SK-N-SH treated with all-trans-retinoic acid at 6 μM for 48 hours (cell line): ENCODE results near the gene ART5.

ENCODE experiments used
- ARNTL ChIP-seq: fragments of 450-650 bp; formaldehyde crosslinking; IDR thresholded peaks from 2 replicates; pipeline ENCODE4 v1.5.0; 2020; ENCODE audit warnings: low read depth, mild to moderate bottlenecking, moderate library complexity, borderline replicate concordance
- OSR1 ChIP-seq: fragments of 250-450 bp; sonication (Bioruptor Pico); IDR thresholded peaks from 2 replicates; pipeline ENCODE4 v1.8.0; 2022; ENCODE audit warnings: moderate library complexity, mild to moderate bottlenecking, inconsistent platforms
- PPARA ChIP-seq: fragments of 250-450 bp; sonication (Bioruptor Pico); IDR thresholded peaks from 2 replicates; pipeline ENCODE4 v1.5.0; 2020; ENCODE audit warnings: mild to moderate bottlenecking, borderline replicate concordance
- RARB ChIP-seq: fragments of 250-450 bp; sonication (Bioruptor Pico); IDR thresholded peaks from 2 replicates; pipeline ENCODE4 v1.8.0; 2021; ENCODE audit warnings: mild to moderate bottlenecking, moderate library complexity
- SNAI2 ChIP-seq: fragments of 250-450 bp; sonication (Bioruptor Pico); IDR thresholded peaks from 2 replicates; pipeline ENCODE4 v1.5.0; 2020; ENCODE audit warnings: mild to moderate bottlenecking, moderate library complexity
- TCF4 ChIP-seq: fragments of 250-450 bp; sonication (Bioruptor Pico); IDR thresholded peaks from 2 replicates; pipeline ENCODE4 v1.8.0; 2021; ENCODE audit warnings: mild to moderate bottlenecking, moderate library complexity, borderline replicate concordance
- ZFP3 ChIP-seq: fragments of 250-450 bp; sonication (Bioruptor Pico); IDR thresholded peaks from 2 replicates; pipeline ENCODE4 v1.5.0; 2020; ENCODE audit warnings: mild to moderate bottlenecking, moderate library complexity
- ZFP30 ChIP-seq: fragments of 450-650 bp; formaldehyde crosslinking; IDR thresholded peaks from 2 replicates; pipeline ENCODE4 v1.5.0; 2022; ENCODE audit warnings: mild to moderate bottlenecking, moderate library complexity
- ZNF70 ChIP-seq: fragments of 450-650 bp; formaldehyde crosslinking; IDR thresholded peaks from 2 replicates; pipeline ENCODE4 v1.5.0; 2020; ENCODE audit warnings: mild to moderate bottlenecking, moderate library complexity
- TF ChIP-seq, protein P1 (sequence below): fragments of 250-450 bp; sonication (Bioruptor Pico); IDR thresholded peaks from 2 replicates; pipeline ENCODE4 v1.5.1; 2020; ENCODE audit warnings: low read depth, mild to moderate bottlenecking, moderate library complexity
- TF ChIP-seq, protein P2 (sequence below): fragments of 250-450 bp; sonication (Bioruptor Pico); IDR thresholded peaks from 2 replicates; pipeline ENCODE4 v1.8.0; 2020; ENCODE audit warnings: mild to moderate bottlenecking, moderate library complexity, borderline replicate concordance
- TF ChIP-seq, protein P3 (sequence below): fragments of 250-450 bp; sonication (Bioruptor Pico); IDR thresholded peaks from 2 replicates; pipeline ENCODE4 v1.5.0; 2020; ENCODE audit warnings: mild to moderate bottlenecking, moderate library complexity

DNA sequence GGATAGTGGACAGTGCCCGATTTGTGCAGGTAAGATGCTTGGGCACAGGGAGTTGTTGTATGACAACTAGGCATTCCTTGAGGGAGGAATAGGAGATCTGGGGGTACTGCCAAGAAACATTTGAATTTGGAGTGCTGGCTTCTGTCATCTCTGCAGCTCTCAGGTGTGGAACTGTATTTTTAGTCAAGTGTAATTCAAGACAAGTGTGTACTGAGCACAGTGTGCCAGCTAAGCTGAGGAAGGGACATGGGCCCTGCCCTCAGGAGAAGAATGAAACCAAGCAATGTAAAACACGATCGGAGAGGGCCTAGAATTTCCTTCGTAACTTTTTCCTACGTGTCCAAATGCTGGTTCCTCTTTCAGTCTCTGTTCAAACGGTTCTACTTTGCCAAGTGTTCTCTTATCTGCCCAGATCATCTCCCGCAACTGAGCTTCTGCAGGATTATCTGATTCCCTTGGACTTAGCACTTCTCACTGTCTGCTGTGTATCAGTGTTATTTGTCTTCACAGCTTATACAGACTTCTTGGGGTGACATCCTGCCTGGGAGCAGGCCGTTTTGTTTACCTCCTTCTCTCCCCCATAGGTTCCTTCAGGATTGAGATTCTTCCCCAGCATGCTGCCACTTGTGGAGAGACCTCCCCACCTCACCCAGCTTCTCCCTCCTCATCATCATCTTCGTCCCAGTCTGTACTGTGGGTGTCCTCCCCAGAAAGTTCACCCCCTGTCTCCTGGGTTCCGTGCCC is 27.6 kb downstream of the ART5 start:
- no peak for TF ChIP-seq ARNTL (CRISPR knock-in tag)
- no peak for TF ChIP-seq ZFP30 (CRISPR knock-in tag)
- TF ChIP-seq, protein P1, sequence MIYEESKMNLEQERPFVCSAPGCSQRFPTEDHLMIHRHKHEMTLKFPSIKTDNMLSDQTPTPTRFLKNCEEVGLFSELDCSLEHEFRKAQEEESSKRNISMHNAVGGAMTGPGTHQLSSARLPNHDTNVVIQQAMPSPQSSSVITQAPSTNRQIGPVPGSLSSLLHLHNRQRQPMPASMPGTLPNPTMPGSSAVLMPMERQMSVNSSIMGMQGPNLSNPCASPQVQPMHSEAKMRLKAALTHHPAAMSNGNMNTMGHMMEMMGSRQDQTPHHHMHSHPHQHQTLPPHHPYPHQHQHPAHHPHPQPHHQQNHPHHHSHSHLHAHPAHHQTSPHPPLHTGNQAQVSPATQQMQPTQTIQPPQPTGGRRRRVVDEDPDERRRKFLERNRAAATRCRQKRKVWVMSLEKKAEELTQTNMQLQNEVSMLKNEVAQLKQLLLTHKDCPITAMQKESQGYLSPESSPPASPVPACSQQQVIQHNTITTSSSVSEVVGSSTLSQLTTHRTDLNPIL, result no peak
- TF ChIP-seq, protein P2, sequence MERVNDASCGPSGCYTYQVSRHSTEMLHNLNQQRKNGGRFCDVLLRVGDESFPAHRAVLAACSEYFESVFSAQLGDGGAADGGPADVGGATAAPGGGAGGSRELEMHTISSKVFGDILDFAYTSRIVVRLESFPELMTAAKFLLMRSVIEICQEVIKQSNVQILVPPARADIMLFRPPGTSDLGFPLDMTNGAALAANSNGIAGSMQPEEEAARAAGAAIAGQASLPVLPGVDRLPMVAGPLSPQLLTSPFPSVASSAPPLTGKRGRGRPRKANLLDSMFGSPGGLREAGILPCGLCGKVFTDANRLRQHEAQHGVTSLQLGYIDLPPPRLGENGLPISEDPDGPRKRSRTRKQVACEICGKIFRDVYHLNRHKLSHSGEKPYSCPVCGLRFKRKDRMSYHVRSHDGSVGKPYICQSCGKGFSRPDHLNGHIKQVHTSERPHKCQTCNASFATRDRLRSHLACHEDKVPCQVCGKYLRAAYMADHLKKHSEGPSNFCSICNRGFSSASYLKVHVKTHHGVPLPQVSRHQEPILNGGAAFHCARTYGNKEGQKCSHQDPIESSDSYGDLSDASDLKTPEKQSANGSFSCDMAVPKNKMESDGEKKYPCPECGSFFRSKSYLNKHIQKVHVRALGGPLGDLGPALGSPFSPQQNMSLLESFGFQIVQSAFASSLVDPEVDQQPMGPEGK, result no peak
- TF ChIP-seq, protein P3, sequence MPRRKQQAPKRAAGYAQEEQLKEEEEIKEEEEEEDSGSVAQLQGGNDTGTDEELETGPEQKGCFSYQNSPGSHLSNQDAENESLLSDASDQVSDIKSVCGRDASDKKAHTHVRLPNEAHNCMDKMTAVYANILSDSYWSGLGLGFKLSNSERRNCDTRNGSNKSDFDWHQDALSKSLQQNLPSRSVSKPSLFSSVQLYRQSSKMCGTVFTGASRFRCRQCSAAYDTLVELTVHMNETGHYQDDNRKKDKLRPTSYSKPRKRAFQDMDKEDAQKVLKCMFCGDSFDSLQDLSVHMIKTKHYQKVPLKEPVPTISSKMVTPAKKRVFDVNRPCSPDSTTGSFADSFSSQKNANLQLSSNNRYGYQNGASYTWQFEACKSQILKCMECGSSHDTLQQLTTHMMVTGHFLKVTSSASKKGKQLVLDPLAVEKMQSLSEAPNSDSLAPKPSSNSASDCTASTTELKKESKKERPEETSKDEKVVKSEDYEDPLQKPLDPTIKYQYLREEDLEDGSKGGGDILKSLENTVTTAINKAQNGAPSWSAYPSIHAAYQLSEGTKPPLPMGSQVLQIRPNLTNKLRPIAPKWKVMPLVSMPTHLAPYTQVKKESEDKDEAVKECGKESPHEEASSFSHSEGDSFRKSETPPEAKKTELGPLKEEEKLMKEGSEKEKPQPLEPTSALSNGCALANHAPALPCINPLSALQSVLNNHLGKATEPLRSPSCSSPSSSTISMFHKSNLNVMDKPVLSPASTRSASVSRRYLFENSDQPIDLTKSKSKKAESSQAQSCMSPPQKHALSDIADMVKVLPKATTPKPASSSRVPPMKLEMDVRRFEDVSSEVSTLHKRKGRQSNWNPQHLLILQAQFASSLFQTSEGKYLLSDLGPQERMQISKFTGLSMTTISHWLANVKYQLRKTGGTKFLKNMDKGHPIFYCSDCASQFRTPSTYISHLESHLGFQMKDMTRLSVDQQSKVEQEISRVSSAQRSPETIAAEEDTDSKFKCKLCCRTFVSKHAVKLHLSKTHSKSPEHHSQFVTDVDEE (CRISPR knock-in tag), result no peak
- TF ChIP-seq SNAI2 (CRISPR knock-in tag), result no peak
- TF ChIP-seq ZNF70 (CRISPR knock-in tag), result no peak
- TF ChIP-seq RARB, result no peak
- TF ChIP-seq TCF4, result no peak
- TF ChIP-seq OSR1 (CRISPR knock-in tag), result no peak
- no peak for TF ChIP-seq PPARA (CRISPR knock-in tag)
- TF ChIP-seq ZFP3, result no peak
